ENCODE data around the gene FLAD1. TPM values are rescaled to one million over a fixed set of nuclear protein-coding genes. Genes with fewer than 3 reads are reported as not detected.

The FLAD1 gene
- total RNA-seq, 1 experiment from 2014 or later = 58.4 TPM

GRCh38 chr1:154938604-154939399 lies 44.3 kb upstream of the FLAD1 start (continued):
- no peak for TF ChIP-seq REST (IDR thresholded peaks at IDR 0.05; ENCODE audit: low read depth)

GRCh38 chr1:154940213-154940560 lies 43.0 kb upstream of the FLAD1 start:
- Histone ChIP-seq H3K27me3 (ENCODE audit: insufficient read depth, low read length) (no peaks in the 10 kb centered on the region), H3K79me2 (ENCODE audit: insufficient read depth, low read length) (no peaks in the 10 kb centered on the region), H2AFZ (ENCODE audit: low read depth, low read length, poor library complexity, severe bottlenecking) (no peak overlapping the region), H3K4me1 (ENCODE audit: control insufficient read depth in 1 of 2, insufficient read depth in 2 of 2, low read length in 2 of 2) (peaks cover 15 to 47% of the 10 kb centered on the region in 2 experiments), H4K20me1 (ENCODE audit: insufficient read depth) (no peaks in the 10 kb centered on the region), H3K36me3 (ENCODE audit: control insufficient read depth in 1 of 2, insufficient read depth in 2 of 2, low read length in 2 of 2) (no peaks in the 10 kb centered on the region), H3K4me2 (ENCODE audit: low read length) (no peak overlapping the region), H3K9me2 (ENCODE audit: insufficient read depth) (no peaks in the 10 kb centered on the region), H3K4me3 (replicated peaks in 1 of 2; ENCODE audit: low read depth in 1 of 2, low read length in 2 of 2) (no peak overlapping the region), H3K9me3 (ENCODE audit: control insufficient read depth in 1 of 2, insufficient read depth in 1 of 2, low read depth in 1 of 2, low read length in 2 of 2) (no peaks in the 10 kb centered on the region), H3K9ac (ENCODE audit: low read length) (no peak overlapping the region), H3K27ac (ENCODE audit: low read depth, low read length) (no peak overlapping the region)
- no peak for TF ChIP-seq POLR2AphosphoS5 (IDR thresholded peaks at IDR 0.05; ENCODE audit: low read depth, low read length)
- TF ChIP-seq TCF7L2 (IDR thresholded peaks at IDR 0.05; ENCODE audit: borderline replicate concordance, extremely low read depth, insufficient read depth, insufficient read length) = no peak
- no peak for TF ChIP-seq REST (IDR thresholded peaks at IDR 0.05; ENCODE audit: low read depth)
- no peak for TF ChIP-seq ELF1 (IDR thresholded peaks at IDR 0.05; ENCODE audit: borderline replicate concordance, low read depth)
- no peak for TF ChIP-seq CTCF (IDR thresholded peaks at IDR 0.05 in 2 of 3, conservative IDR thresholded peaks at IDR 0.05 in 1 of 3; ENCODE audit: borderline replicate concordance in 1 of 3, insufficient read depth in 1 of 3, low read depth in 2 of 3, low read length in 2 of 3)
- TF ChIP-seq EZH2 (IDR thresholded peaks at IDR 0.05) = no peak
- TF ChIP-seq EGR1 (IDR thresholded peaks at IDR 0.05; ENCODE audit: low read depth) = no peak
- TF ChIP-seq JUND (IDR thresholded peaks at IDR 0.05) = no peak
- no peak for TF ChIP-seq SIN3A (IDR thresholded peaks at IDR 0.05; ENCODE audit: low read depth)
- no peak for TF ChIP-seq MAX (IDR thresholded peaks at IDR 0.05)
- no peak for TF ChIP-seq FOSL1 (IDR thresholded peaks at IDR 0.05; ENCODE audit: low read depth)
- TF ChIP-seq POLR2A (IDR thresholded peaks at IDR 0.05; ENCODE audit: borderline replicate concordance, extremely low read depth, insufficient read depth, insufficient read length) = no peak
- no peak for TF ChIP-seq RAD21 (IDR thresholded peaks at IDR 0.05; ENCODE audit: low read depth)
- DNase-seq (ENCODE audit: low read depth, low spot score) = no peak
- POLR2A ChIA-PET = interaction anchor here (0.8 kb wide), 1 partner anchor 8 kb away, joined by 3 read pairs; no protein-coding TSS in a partner anchor
- RAD21 ChIA-PET (ENCODE audit: low non-redundant PET in 1 of 2, low total read pairs in 2 of 2, uncharacterized antibody in 2 of 2, unreplicated experiment in 2 of 2) = no interaction called here
- no TSS peak for BruUV-seq (replicated peaks)
- intact Hi-C loops (cut with micrococcal nuclease) = no loop called here
- CTCF ChIA-PET = interaction anchor here (1.1 to 1.5 kb wide), 2 partner anchors 270 to 381 kb away, joined by 3 read pairs; no protein-coding TSS in a partner anchor
- ATAC-seq = no peak

All from HCT116 (cell line).